Astrocyte of the cerebellum (primary cell): ENCODE data around the gene CCDC137.

Experiments
- DNase-seq: peaks from one replicate; pipeline ENCODE4 v3.0.0-alpha.2; 2011; ENCODE audit warnings: low read depth
- H3K4me3 ChIP-seq: 2 replicates; pipeline ENCODE4 v1.5.1; 2011; ENCODE audit warnings: mild to moderate bottlenecking, low read depth, low read length, moderate library complexity
- CTCF ChIP-seq: IDR thresholded peaks from 2 replicates; pipeline ENCODE4 v1.5.1; 2012; ENCODE audit warnings: low read length, low read depth, moderate library complexity, mild to moderate bottlenecking; ENCODE audit errors: missing control alignments
- in situ Hi-C: cut with HindIII; loops from 2 replicates; pipeline ENCODE4 v1.10.0; 2017; ENCODE audit warnings: low sequenced_read_pairs

CCDC137 gene

DNA sequence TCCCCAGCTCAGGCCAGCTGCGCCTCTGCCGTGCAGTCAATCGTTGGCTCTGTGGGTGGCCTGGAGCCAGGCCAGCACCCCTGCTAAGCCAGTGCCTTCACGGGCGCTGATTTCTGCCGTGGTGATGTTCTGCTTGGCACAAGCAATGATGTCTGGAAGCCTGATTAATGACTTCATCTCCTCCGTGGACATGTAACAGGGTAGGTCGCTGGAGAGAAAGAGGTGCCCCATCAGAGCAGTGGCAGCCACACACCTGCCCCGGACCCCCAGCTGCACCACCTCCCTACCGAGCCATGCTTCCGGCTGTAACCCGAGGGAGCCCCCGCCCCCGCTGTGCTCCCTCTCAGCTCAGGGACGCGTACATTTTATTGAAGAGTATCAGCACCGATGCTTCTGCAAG is 15.1 kb downstream of the CCDC137 start:
- TF ChIP-seq CTCF: no peak
- in situ Hi-C loops: no loop called here
- no peak overlapping the region for H3K4me3 ChIP-seq
- no peak for DNase-seq

DNA sequence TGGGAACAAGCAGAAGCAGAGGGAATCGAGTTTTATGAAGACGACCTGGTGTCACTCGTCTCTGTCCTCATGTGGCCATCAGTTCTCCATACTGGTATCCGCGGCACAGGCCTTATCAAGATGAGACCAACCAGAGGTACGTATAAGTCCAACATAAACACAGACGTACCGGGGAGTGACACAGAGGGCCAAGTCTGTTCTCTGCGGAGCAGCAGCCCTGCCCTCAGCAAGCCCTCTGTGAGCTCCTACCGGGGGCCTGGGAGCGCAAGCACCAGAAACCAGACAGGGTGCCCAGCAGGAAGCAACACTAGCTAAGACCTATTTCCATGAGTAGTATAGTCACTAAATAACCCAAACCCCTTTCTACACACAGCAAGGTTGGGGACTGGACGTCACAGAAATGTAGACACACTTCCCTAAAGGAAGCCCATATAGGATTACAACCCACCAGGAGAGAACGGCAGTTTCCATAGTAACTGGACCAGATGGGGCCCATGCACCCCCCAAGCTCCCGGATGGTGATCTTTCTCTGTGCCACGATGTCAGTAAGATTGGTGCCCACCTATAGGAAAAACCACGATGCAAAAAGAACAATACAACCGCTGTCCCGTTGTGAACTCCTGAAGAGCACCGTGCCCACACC is 16.1 kb downstream of the CCDC137 start:
- in situ Hi-C loops: no loop called here
- peak overlapping the region; percentile 96 for H3K4me3 ChIP-seq
- DNase-seq: no peak
- TF ChIP-seq CTCF: no peak

DNA sequence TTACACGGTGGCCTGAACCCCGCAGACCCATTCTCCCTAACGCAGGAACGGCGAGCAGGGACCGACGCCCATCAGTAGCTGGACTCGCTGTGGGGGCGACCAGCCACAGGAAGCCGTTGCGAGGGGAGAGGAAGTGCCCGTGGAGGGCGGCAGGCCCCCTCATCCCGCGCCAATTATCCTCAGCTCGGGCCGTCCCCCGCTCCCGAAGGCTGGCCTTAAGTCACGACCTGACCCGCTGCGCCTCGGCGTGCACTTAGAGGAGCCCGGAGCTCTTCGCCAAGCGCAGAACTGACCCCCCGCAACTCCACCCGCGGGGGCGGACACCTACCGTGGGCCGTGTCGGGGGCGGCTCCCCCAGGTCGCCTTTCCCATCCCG is 16.7 kb downstream of the CCDC137 start:
- no peak for DNase-seq
- in situ Hi-C loops: no loop called here
- no peak for TF ChIP-seq CTCF
- H3K4me3 ChIP-seq: peak overlapping the region; percentile 96

DNA sequence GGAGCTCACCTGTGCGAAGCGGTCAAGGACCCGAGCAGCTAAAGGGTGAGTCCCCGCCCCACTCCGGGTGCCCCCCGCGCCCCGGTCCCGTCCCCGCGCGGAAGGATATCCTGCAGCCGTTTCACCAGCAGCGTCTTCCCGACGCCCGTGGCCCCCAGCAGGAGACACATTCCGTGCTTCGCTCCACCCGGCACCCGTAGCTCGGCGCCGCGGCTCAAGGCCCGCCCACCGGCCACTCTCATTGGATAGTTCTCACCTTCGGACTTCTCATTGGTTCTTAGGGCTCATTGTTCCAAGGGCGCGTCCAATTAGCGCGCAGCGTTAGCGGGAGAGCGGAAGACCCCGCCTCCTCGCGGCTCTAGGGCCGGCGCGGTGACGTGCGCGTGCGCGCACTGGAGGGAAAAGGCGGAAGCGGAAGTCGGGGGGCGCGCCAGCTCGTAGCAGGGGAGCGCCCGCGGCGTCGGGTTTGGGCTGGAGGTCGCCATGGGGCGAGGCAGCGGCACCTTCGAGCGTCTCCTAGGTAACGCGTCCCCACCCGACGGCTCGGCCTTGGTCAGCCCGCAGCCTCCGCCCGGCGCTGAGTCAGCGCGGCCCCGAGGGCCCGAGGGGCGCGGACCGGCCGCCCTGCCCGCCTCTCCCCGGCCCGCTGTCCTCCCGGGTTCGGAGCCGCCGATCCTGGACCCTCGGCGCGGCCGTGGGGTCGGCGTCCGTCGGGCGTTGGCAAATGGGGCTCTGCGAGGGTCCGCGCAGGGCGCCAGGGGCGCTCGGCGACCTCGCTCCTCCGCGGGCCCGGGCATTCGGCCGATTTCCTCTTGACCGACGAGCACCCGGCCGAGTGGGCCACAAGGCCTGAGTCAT is 17.3 kb downstream of the CCDC137 start, which contains the start of the genes ARL16 and HGS:
Gene ARL16, minus strand, starts transcription at position 214 of the 858 bp plus-strand sequence. Its CDS starts 44 bp downstream, at position 170.
Gene HGS, plus strand, starts transcription at position 428 of the 858 bp plus-strand sequence. Its CDS starts 56 bp downstream, at position 484.
- no peak for TF ChIP-seq CTCF
- H3K4me3 ChIP-seq: peak within 1 kb of the TSS; percentile 96
- in situ Hi-C loops: no loop called here
- peak; percentile 98 for DNase-seq

- TF ChIP-seq CTCF: no peak
- peak; percentile 47 for DNase-seq
- peak overlapping the region; percentile 96 for H3K4me3 ChIP-seq
- in situ Hi-C loops: no loop called here
Measured at GRCh38 chr17:81684442-81684911, 17.9 kb downstream of the CCDC137 start.

DNA sequence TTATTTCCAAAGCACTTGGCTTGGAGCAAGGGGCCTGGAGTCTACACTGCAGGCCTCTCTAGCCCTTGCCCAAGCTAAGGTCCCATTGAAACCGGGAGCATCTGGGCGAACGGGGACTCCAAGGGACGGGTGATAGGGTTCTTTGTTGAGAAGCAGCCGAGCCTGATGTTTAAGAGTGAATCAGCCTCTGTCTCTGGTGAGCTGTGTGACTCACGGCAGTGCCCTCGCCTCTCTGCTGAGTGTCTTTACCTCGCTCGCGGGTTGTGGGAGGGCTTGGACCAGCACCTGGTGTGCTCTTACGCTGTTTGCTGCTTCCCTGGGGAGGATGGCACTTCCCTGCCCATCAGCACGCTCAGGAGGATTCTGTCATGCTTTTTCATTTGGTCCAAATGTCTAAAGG is 18.6 kb downstream of the CCDC137 start:
- peak overlapping the region; percentile 96 for H3K4me3 ChIP-seq
- no peak for TF ChIP-seq CTCF
- in situ Hi-C loops: no loop called here
- DNase-seq: no peak
